Measurements from ENCODE around the gene ATP6V0C.

ATP6V0C gene

DNA sequence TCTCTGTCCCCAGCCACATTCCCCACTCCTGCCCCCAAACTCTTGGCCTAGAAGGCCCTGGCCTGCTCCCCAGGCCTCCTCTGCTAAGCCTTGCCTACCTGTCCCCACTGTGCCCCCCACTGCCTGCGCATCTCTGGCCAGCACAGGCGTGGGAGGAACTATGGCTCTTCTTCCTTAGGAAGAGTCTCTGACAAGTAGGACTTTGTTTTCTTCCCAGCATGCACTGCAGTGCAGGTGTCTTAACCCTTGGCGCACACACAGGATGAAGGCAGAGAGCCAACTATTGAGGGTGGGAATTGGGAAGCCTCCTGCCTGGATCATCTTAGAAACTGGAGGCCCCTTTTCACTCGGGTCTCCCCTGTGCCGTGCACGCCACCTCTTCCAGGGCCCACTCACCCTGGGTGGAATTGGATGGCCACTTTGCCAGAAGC, 10.1 kb downstream of the ATP6V0C start:
- H3K23ac ChIP-seq (ENCODE audit: low read length), result no peak overlapping the region
- H3K9me3 ChIP-seq (ENCODE audit: insufficient read depth, low read depth, low read length), result no peaks in the 10 kb centered on the region
- no peak overlapping the region for H4K12ac ChIP-seq (ENCODE audit: low read depth, low read length)
- peaks cover 56 to 62% of the 10 kb centered on the region in 2 experiments for H3K36me3 ChIP-seq (ENCODE audit: control insufficient read depth in 1 of 2, insufficient read depth in 2 of 2, low read length in 2 of 2)
- H3K4me1 ChIP-seq (ENCODE audit: control insufficient read depth in 1 of 2, insufficient read depth in 2 of 2, low read length in 2 of 2), result peaks cover 15 to 17% of the 10 kb centered on the region in 2 experiments
- no peak overlapping the region for H3K18ac ChIP-seq (ENCODE audit: low read length)
- no peak overlapping the region for H2BK12ac ChIP-seq (ENCODE audit: low read length)
- no peak overlapping the region for H3K9ac ChIP-seq (ENCODE audit: low read length)
- no peak overlapping the region for H3K4ac ChIP-seq (ENCODE audit: low read depth, low read length)
- no peak overlapping the region for H3K4me2 ChIP-seq (ENCODE audit: low read length)
- H4K8ac ChIP-seq (ENCODE audit: low read depth, low read length), result no peak overlapping the region
- no peaks in the 10 kb centered on the region for H3K27me3 ChIP-seq (ENCODE audit: insufficient read depth, low read length)
- no CpG with 5 or more reads among the region's 6 CpGs for WGBS (ENCODE audit: extremely low coverage, insufficient coverage, insufficient read length)
- no peak overlapping the region for H4K91ac ChIP-seq (ENCODE audit: low read depth, low read length)
- no peak overlapping the region for H3K4me3 ChIP-seq (ENCODE audit: low read depth, low read length)
- H3K27ac ChIP-seq (ENCODE audit: low read depth, low read length), result no peak overlapping the region
- H2BK120ac ChIP-seq (ENCODE audit: insufficient read depth, low read length, poor library complexity), result no peak overlapping the region
- H3K79me2 ChIP-seq (ENCODE audit: control insufficient read depth, insufficient read depth, low read length, poor library complexity), result peaks cover 4% of the 10 kb centered on the region
- H3K79me1 ChIP-seq (ENCODE audit: low read length), result peaks cover 5% of the 10 kb centered on the region
- no peak overlapping the region for H2AFZ ChIP-seq (ENCODE audit: insufficient read depth, low read length, poor library complexity)
- no peak overlapping the region for H2AK5ac ChIP-seq (ENCODE audit: low read length)
- no peak overlapping the region for H2BK5ac ChIP-seq (ENCODE audit: low read depth, low read length, poor library complexity)
- no peak for DNase-seq
- H3K14ac ChIP-seq (ENCODE audit: low read length), result no peak overlapping the region

DNA sequence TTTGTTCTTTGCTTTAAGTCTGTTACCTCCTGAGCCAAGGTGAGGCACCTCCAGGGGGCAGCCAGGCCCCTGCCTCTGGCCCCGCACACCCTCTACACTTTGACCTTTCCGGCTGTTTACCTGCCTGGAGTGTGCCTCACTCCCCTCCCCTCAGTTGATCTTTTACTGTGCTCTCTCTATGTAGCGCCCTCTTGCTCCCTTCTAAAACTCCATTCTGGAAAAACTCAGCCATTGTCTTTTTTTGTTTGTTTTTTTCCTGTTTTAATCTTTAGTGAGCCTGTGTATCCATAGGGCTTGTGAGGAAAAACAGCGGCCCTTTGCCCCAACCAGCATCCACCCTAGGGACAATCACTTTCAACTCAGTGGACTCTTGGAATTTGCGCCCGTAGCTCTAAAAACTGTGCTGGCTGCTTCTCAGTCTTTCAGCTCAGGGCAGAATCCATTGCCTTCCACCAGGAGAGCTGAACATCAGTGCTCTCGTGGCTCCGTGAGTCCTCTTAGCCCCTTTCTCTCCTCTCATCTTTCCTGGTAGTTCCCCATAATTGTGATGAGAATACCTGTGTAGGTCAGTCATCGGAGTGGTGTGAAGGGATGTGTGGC, 10.7 kb downstream of the ATP6V0C start:
- no peaks in the 10 kb centered on the region for H3K9me3 ChIP-seq (ENCODE audit: insufficient read depth, low read depth, low read length)
- H2BK12ac ChIP-seq (ENCODE audit: low read length), result no peak overlapping the region
- no peak overlapping the region for H3K18ac ChIP-seq (ENCODE audit: low read length)
- H4K91ac ChIP-seq (ENCODE audit: low read depth, low read length), result no peak overlapping the region
- H3K79me2 ChIP-seq (ENCODE audit: control insufficient read depth, insufficient read depth, low read length, poor library complexity), result peaks cover 4% of the 10 kb centered on the region
- H3K4me3 ChIP-seq (ENCODE audit: low read depth, low read length), result no peak overlapping the region
- WGBS (ENCODE audit: extremely low coverage, insufficient coverage, insufficient read length), result no CpG with 5 or more reads among the region's 9 CpGs
- H3K4me1 ChIP-seq (ENCODE audit: control insufficient read depth in 1 of 2, insufficient read depth in 2 of 2, low read length in 2 of 2), result peaks cover 9 to 11% of the 10 kb centered on the region in 2 experiments
- no peak overlapping the region for H3K4ac ChIP-seq (ENCODE audit: low read depth, low read length)
- H2BK120ac ChIP-seq (ENCODE audit: insufficient read depth, low read length, poor library complexity), result no peak overlapping the region
- H3K79me1 ChIP-seq (ENCODE audit: low read length), result peaks cover 5% of the 10 kb centered on the region
- H3K4me2 ChIP-seq (ENCODE audit: low read length), result no peak overlapping the region
- no peak overlapping the region for H4K12ac ChIP-seq (ENCODE audit: low read depth, low read length)
- DNase-seq, result peak in 1 of 2 donors; percentile 29
- H2AFZ ChIP-seq (ENCODE audit: insufficient read depth, low read length, poor library complexity), result no peak overlapping the region
- no peaks in the 10 kb centered on the region for H3K27me3 ChIP-seq (ENCODE audit: insufficient read depth, low read length)
- H3K27ac ChIP-seq (ENCODE audit: low read depth, low read length), result no peak overlapping the region
- H3K36me3 ChIP-seq (ENCODE audit: control insufficient read depth in 1 of 2, insufficient read depth in 2 of 2, low read length in 2 of 2), result peaks cover 57 to 62% of the 10 kb centered on the region in 2 experiments
- H2BK5ac ChIP-seq (ENCODE audit: low read depth, low read length, poor library complexity), result no peak overlapping the region
- H3K23ac ChIP-seq (ENCODE audit: low read length), result no peak overlapping the region
- H2AK5ac ChIP-seq (ENCODE audit: low read length), result no peak overlapping the region
- H4K8ac ChIP-seq (ENCODE audit: low read depth, low read length), result no peak overlapping the region
- no peak overlapping the region for H3K9ac ChIP-seq (ENCODE audit: low read length)
- H3K14ac ChIP-seq (ENCODE audit: low read length), result no peak overlapping the region

DNA sequence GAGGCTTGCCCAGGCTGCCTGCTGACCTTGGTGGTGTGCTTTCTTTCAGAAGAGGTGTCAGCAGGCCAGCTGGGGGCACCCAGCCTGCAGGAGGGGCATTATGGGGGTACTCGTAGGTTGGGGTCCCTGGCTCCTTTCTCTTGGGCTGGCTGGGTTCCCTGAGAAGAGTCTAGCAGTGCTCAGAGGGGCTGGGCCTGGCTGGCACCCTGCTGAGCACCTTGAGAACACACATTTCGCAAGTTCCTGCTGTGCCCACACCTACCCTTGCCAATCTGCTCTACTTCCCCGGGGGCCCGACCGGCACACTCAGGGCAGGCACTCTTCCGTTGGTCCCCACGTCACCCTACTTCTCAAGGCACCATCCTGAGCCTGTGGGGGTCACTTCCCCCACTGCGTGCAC, 12.4 kb downstream of the ATP6V0C start:
- H2AK5ac ChIP-seq (ENCODE audit: low read length), result no peak overlapping the region
- peaks cover 69 to 70% of the 10 kb centered on the region in 2 experiments for H3K36me3 ChIP-seq (ENCODE audit: control insufficient read depth in 1 of 2, insufficient read depth in 2 of 2, low read length in 2 of 2)
- H3K23ac ChIP-seq (ENCODE audit: low read length), result no peak overlapping the region
- H4K8ac ChIP-seq (ENCODE audit: low read depth, low read length), result no peak overlapping the region
- H3K9ac ChIP-seq (ENCODE audit: low read length), result no peak overlapping the region
- no peak overlapping the region for H3K4me3 ChIP-seq (ENCODE audit: low read depth, low read length)
- H3K9me3 ChIP-seq (ENCODE audit: insufficient read depth, low read depth, low read length), result no peaks in the 10 kb centered on the region
- H4K12ac ChIP-seq (ENCODE audit: low read depth, low read length), result no peak overlapping the region
- no peaks in the 10 kb centered on the region for H3K79me1 ChIP-seq (ENCODE audit: low read length)
- H3K4me1 ChIP-seq (ENCODE audit: control insufficient read depth in 1 of 2, insufficient read depth in 2 of 2, low read length in 2 of 2), result peaks cover 2 to 3% of the 10 kb centered on the region in 2 experiments
- no peak overlapping the region for H3K14ac ChIP-seq (ENCODE audit: low read length)
- no peak overlapping the region for H4K91ac ChIP-seq (ENCODE audit: low read depth, low read length)
- no peaks in the 10 kb centered on the region for H3K27me3 ChIP-seq (ENCODE audit: insufficient read depth, low read length)
- H3K4me2 ChIP-seq (ENCODE audit: low read length), result no peak overlapping the region
- no peak overlapping the region for H2BK12ac ChIP-seq (ENCODE audit: low read length)
- no peak overlapping the region for H3K18ac ChIP-seq (ENCODE audit: low read length)
- no peaks in the 10 kb centered on the region for H3K79me2 ChIP-seq (ENCODE audit: control insufficient read depth, insufficient read depth, low read length, poor library complexity)
- no peak overlapping the region for H2BK120ac ChIP-seq (ENCODE audit: insufficient read depth, low read length, poor library complexity)
- WGBS (ENCODE audit: extremely low coverage, insufficient coverage, insufficient read length), result no CpG with 5 or more reads among the region's 8 CpGs
- peak overlapping the region; percentile 17 for H3K4ac ChIP-seq (ENCODE audit: low read depth, low read length)
- H2AFZ ChIP-seq (ENCODE audit: insufficient read depth, low read length, poor library complexity), result no peak overlapping the region
- H2BK5ac ChIP-seq (ENCODE audit: low read depth, low read length, poor library complexity), result no peak overlapping the region
- no peak overlapping the region for H3K27ac ChIP-seq (ENCODE audit: low read depth, low read length)
- no peak for DNase-seq

DNA sequence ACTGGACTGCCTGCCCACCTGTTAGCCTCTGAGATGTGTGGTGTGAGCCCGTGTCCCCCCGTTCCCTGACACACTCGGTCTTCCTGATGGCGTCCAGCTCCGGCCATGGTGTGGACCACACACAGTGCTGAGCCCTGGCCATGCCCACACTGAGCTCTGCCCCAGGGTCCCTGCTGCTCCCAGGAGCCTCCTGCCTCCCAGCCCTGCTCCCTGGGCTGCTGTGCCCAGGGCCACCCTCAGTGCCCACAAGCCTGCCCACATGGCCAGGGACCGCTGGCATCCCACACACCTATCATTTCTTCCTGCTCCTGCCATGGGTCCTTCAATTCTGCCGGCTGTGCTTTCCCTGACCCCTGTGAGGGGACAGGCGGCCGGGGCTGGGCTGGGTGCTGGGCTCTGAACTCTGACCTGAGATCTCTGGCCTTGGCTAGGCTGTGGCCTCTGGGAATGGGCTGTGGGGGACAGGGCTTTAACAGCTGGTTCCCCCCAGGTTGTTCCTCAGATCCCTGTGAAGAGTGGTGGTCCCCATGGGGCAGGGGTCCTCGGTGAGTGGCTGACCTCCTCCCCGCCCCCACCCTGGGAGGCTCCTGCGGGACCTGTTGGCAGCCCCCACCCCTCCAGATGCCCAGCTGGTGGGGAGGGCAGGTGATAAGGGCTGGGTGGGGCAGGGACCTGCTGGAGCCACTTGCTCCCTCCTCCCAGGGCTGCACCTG, 13.5 kb downstream of the ATP6V0C start:
- H4K8ac ChIP-seq (ENCODE audit: low read depth, low read length), result no peak overlapping the region
- peaks cover 3% of the 10 kb centered on the region for H3K79me2 ChIP-seq (ENCODE audit: control insufficient read depth, insufficient read depth, low read length, poor library complexity)
- H4K91ac ChIP-seq (ENCODE audit: low read depth, low read length), result no peak overlapping the region
- H3K9ac ChIP-seq (ENCODE audit: low read length), result no peak overlapping the region
- H2BK5ac ChIP-seq (ENCODE audit: low read depth, low read length, poor library complexity), result no peak overlapping the region
- no peaks in the 10 kb centered on the region for H3K9me3 ChIP-seq (ENCODE audit: insufficient read depth, low read depth, low read length)
- H3K23ac ChIP-seq (ENCODE audit: low read length), result no peak overlapping the region
- no peak overlapping the region for H3K18ac ChIP-seq (ENCODE audit: low read length)
- H2BK12ac ChIP-seq (ENCODE audit: low read length), result no peak overlapping the region
- no peak overlapping the region for H2AK5ac ChIP-seq (ENCODE audit: low read length)
- H3K4me1 ChIP-seq (ENCODE audit: control insufficient read depth in 1 of 2, insufficient read depth in 2 of 2, low read length in 2 of 2), result peaks cover 2 to 5% of the 10 kb centered on the region in 2 experiments
- WGBS (ENCODE audit: extremely low coverage, insufficient coverage, insufficient read length), result no CpG with 5 or more reads among the region's 12 CpGs
- H3K4me2 ChIP-seq (ENCODE audit: low read length), result no peak overlapping the region
- no peak overlapping the region for H3K4ac ChIP-seq (ENCODE audit: low read depth, low read length)
- no peak overlapping the region for H2BK120ac ChIP-seq (ENCODE audit: insufficient read depth, low read length, poor library complexity)
- H2AFZ ChIP-seq (ENCODE audit: insufficient read depth, low read length, poor library complexity), result no peak overlapping the region
- H3K27me3 ChIP-seq (ENCODE audit: insufficient read depth, low read length), result no peaks in the 10 kb centered on the region
- peaks cover 64 to 67% of the 10 kb centered on the region in 2 experiments for H3K36me3 ChIP-seq (ENCODE audit: control insufficient read depth in 1 of 2, insufficient read depth in 2 of 2, low read length in 2 of 2)
- H3K14ac ChIP-seq (ENCODE audit: low read length), result no peak overlapping the region
- no peak for DNase-seq
- peaks cover 5% of the 10 kb centered on the region for H3K79me1 ChIP-seq (ENCODE audit: low read length)
- H3K27ac ChIP-seq (ENCODE audit: low read depth, low read length), result no peak overlapping the region
- no peak overlapping the region for H3K4me3 ChIP-seq (ENCODE audit: low read depth, low read length)
- H4K12ac ChIP-seq (ENCODE audit: low read depth, low read length), result no peak overlapping the region

Measured in trophoblast cell (in vitro differentiated cells and primary cell).